Transverse colon (tissue), 3 donors: ENCODE measurements around the gene SPANXA2.
"Not testable (repeated sequence)": the region's sequence is repeated elsewhere in the genome, so short reads cannot be mapped to it uniquely, and the experiment has no call there.

ENCODE experiments used
- CTCF ChIP-seq, 5 experiments: fragments of 200-600 bp in 3 of 5; fragments of 450-650 bp in 2 of 5; sonication (generic) in 3 of 5; IDR thresholded peaks; 1 replicate in 2 of 5; 2 replicates in 3 of 5; pipeline ENCODE4 v1.5.1; 2016 to 2017; ENCODE audit warnings: antibody characterized with exemption in 5 of 5, inconsistent platforms in 3 of 5, mild to moderate bottlenecking in 2 of 5, moderate library complexity in 1 of 5
- POLR2A ChIP-seq: fragments of 450-650 bp; IDR thresholded peaks from one replicate; pipeline ENCODE4 v1.6.1; 2016; ENCODE audit warnings: antibody characterized with exemption, mild to moderate bottlenecking, moderate library complexity

DNA sequence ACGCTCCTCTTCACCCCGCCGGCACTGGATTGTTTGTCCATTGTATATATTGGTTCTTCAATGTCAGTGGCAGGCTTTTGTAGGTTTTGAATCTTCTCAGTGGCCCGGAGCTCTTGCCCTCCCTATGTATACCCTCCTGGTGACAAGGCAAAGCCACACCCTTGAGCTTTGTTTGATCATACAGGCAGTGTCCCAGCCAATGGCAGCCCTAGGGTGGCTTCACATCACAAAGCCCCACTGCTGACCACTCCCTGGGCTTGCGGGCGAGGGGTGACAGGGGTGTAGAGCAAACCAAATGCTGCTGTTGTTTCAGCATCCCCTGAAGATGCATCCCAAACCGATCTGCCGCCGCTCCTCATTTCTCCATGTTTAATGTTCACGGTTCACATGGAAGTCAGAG is 4.9 kb upstream of the SPANXA2 start, which contains the start of gene SPANXA1:
- not testable (repeated sequence) for TF ChIP-seq CTCF (IDR thresholded peaks at IDR 0.05); POLR2A
